Glutamatergic neuron (in vitro differentiated cells): ENCODE results near the gene CCDC175. TPM values are rescaled to one million over a fixed set of nuclear protein-coding genes. Genes with fewer than 3 reads are reported as not detected.

ENCODE experiments used
- DNase-seq: peaks from one replicate; pipeline ENCODE4 v3.0.0; 2022
- H3K27ac Mint-ChIP-seq: one replicate; pipeline ENCODE4 v1.8.0; 2020; ENCODE audit warnings: mild to moderate bottlenecking, mixed read lengths, inconsistent platforms; ENCODE audit not compliant: unreplicated experiment
- H3K27me3 Mint-ChIP-seq: one replicate; pipeline ENCODE4 v1.8.0; 2020; ENCODE audit warnings: mild to moderate bottlenecking, moderate library complexity, mixed read lengths, inconsistent platforms; ENCODE audit not compliant: unreplicated experiment
- H3K36me3 Mint-ChIP-seq: one replicate; pipeline ENCODE4 v1.8.0; 2020; ENCODE audit warnings: mild to moderate bottlenecking, mixed read lengths, inconsistent platforms; ENCODE audit not compliant: unreplicated experiment
- H3K4me1 Mint-ChIP-seq: one replicate; pipeline ENCODE4 v1.8.0; 2020; ENCODE audit warnings: mild to moderate bottlenecking, low read depth, mixed read lengths, inconsistent platforms; ENCODE audit not compliant: unreplicated experiment
- H3K4me3 Mint-ChIP-seq: one replicate; pipeline ENCODE4 v1.8.0; 2020; ENCODE audit warnings: mild to moderate bottlenecking, mixed read lengths, inconsistent platforms; ENCODE audit not compliant: unreplicated experiment
- H3K9me3 Mint-ChIP-seq: one replicate; pipeline ENCODE4 v1.8.0; 2020; ENCODE audit warnings: mild to moderate bottlenecking, moderate library complexity, mixed read lengths, inconsistent platforms; ENCODE audit not compliant: unreplicated experiment
- total RNA-seq: library from RNA; stranded (reverse); fragmentation: NEBNext Ultra II Directional; extraction: Animal tissue kit (Norgen Biotek cat#: 25700); gene quantifications from one replicate; pipeline ENCODE4 v1.2.1, GENCODE V29; 2021; ENCODE audit not compliant: unreplicated experiment
- TF ChIP-seq, protein P1 (sequence below): fragments of 200-600 bp; sonication (generic); IDR thresholded peaks from one replicate; pipeline ENCODE4 v1.5.0; 2021; ENCODE audit not compliant: partially characterized antibody, unreplicated experiment

The CCDC175 gene
- total RNA-seq, 1 donor from 2014 or later = not detected

DNA sequence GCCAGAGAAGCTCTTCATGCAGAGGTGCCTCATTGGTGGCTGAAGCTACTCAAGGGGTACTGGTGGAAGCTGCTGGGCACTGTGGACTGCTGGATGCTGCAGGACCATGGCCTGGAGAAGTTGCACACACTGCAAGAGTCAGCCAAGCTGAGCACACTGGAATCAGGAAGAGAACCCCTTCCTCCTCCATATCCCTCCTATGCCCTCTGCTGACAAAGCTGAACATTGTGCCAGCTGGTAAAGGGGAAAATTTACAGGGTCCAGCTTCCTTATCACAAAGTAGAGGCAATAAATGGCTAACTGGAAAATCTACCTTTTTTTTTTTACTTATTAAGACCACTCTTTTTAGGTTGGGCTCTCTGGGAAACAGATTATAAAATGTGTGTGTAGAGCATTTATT, 6.5 kb downstream of the CCDC175 start:
- no peaks in the 10 kb centered on the region for H3K36me3 Mint-ChIP-seq
- H3K27ac Mint-ChIP-seq = no peak overlapping the region
- DNase-seq = no peak
- TF ChIP-seq, protein P1, sequence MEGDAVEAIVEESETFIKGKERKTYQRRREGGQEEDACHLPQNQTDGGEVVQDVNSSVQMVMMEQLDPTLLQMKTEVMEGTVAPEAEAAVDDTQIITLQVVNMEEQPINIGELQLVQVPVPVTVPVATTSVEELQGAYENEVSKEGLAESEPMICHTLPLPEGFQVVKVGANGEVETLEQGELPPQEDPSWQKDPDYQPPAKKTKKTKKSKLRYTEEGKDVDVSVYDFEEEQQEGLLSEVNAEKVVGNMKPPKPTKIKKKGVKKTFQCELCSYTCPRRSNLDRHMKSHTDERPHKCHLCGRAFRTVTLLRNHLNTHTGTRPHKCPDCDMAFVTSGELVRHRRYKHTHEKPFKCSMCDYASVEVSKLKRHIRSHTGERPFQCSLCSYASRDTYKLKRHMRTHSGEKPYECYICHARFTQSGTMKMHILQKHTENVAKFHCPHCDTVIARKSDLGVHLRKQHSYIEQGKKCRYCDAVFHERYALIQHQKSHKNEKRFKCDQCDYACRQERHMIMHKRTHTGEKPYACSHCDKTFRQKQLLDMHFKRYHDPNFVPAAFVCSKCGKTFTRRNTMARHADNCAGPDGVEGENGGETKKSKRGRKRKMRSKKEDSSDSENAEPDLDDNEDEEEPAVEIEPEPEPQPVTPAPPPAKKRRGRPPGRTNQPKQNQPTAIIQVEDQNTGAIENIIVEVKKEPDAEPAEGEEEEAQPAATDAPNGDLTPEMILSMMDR = no peak
- H3K4me3 Mint-ChIP-seq = no peak overlapping the region
- no peaks in the 10 kb centered on the region for H3K4me1 Mint-ChIP-seq
- no peaks in the 10 kb centered on the region for H3K9me3 Mint-ChIP-seq
- H3K27me3 Mint-ChIP-seq = no peaks in the 10 kb centered on the region

DNA sequence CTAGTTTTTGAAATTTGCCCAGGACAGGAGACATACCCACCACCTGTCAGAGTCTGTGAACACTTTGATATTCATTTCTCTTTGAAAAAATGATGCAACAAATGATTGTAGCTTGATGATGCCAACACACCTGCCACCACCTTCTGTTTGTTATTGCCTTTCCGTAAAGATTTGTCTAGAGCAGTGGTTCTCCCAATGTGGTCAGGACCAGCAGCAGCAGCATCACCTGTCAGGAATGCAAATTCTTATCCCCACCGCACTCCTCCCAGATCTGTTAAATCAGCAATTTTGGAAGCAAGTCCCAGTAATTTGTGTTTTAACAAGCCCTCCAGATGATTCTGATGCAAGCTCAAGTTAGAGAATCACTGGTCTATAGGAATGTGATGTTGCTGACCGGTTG, 9.9 kb downstream of the CCDC175 start:
- DNase-seq = no peak
- Mint-ChIP-seq H3K9me3 (no peaks in the 10 kb centered on the region), H3K27me3 (peaks cover 2% of the 10 kb centered on the region), H3K4me3 (no peak overlapping the region), H3K36me3 (no peaks in the 10 kb centered on the region), H3K27ac (no peak overlapping the region), H3K4me1 (peaks cover 4% of the 10 kb centered on the region)
- TF ChIP-seq, protein P1 = no peak

DNA sequence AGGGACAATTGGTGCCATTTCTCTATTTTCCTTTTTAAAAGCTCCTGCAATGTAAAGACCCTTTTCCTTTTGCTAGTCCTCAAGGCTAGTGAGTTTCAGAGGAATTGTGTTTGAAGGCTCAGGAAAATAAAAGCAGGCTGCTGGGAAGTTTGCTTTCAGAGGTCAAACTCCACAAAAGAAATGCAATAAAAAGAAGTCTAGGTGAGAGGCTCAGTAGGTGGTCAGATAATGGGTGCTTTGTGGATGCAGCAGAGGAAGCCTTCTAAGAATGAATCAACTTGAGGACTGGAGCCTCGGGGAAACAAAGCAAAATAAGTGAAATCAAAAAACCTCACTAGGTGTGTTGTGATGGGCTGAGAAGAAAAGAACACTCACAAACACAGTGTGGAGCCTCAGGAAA, 10.3 kb downstream of the CCDC175 start:
- Mint-ChIP-seq H3K36me3 (no peaks in the 10 kb centered on the region), H3K9me3 (no peaks in the 10 kb centered on the region), H3K27me3 (peaks cover 2% of the 10 kb centered on the region), H3K4me3 (no peak overlapping the region), H3K27ac (no peak overlapping the region), H3K4me1 (peaks cover 4% of the 10 kb centered on the region)
- DNase-seq = no peak
- TF ChIP-seq, protein P1 = no peak

DNA sequence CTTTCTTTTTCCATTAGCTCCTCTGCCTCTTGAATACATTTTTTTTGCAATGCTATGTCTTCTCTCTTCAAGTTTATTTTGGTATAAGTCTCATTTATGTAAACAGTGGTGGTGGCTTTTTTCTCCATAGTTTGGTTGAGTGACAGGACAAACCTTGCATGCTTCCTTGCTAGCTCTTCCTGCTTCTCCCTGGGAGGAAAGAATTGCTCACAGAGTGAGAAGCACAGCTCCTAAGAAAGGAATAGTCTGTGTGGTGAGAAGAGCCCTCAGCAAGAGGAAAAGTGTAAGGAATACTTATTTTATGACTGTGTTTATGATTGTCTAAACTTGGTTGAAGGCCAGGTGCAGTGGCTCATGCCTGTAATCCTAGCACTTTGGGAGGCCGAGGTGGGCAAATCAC, 11.5 kb downstream of the CCDC175 start:
- no peak for DNase-seq
- H3K27ac Mint-ChIP-seq = no peak overlapping the region
- H3K4me3 Mint-ChIP-seq = no peak overlapping the region
- no peaks in the 10 kb centered on the region for H3K9me3 Mint-ChIP-seq
- peaks cover 2% of the 10 kb centered on the region for H3K27me3 Mint-ChIP-seq
- peaks cover 4% of the 10 kb centered on the region for H3K4me1 Mint-ChIP-seq
- TF ChIP-seq, protein P1 = no peak
- H3K36me3 Mint-ChIP-seq = no peaks in the 10 kb centered on the region

DNA sequence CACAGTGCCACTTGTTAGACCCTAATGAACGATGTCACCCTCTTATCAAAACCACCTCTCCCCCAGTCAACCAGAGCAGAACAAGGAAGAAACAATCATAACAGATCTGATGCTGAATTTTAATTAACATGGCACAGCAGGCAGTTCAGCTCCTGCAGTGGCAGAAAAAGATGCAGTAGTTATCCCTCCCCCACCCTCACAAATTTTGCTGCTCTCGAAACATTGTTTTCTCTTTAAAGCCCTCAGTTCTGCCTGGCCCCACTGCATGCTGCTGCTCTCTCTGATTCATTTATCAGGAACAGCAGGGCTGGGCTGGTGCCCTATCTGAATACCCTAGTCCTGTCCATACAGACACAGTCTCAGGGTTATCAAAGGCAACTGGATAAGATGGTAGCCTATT, 12.2 kb downstream of the CCDC175 start:
- Mint-ChIP-seq H3K9me3 (no peaks in the 10 kb centered on the region), H3K27ac (no peak overlapping the region), H3K4me3 (no peak overlapping the region), H3K27me3 (peaks cover 2% of the 10 kb centered on the region), H3K36me3 (no peaks in the 10 kb centered on the region), H3K4me1 (peaks cover 4% of the 10 kb centered on the region)
- TF ChIP-seq, protein P1 = no peak
- no peak for DNase-seq
